Erythroblast (primary cell): Measurements from ENCODE around the gene ATP13A4.

Experiments used
- DNase-seq, 2 experiments: peaks; one replicate each; lab custom pipeline; 2025; lab: John Stamatoyannopoulos, UW
- GATA1 ChIP-seq: IDR thresholded peaks from 2 replicates; pipeline ENCODE4 v1.6.1; 2011; ENCODE audit warnings: low read depth, mild to moderate bottlenecking, control low read depth, low read length, moderate library complexity
- POLR2A ChIP-seq: IDR thresholded peaks from 2 replicates; pipeline ENCODE4 v1.6.1; 2011; ENCODE audit warnings: mild to moderate bottlenecking, low read length

ATP13A4 gene

GRCh38 chr3:193377591-193377990 is 177.1 kb downstream of the ATP13A4 start:
- DNase-seq = no peak
- TF ChIP-seq POLR2A = no peak

DNA sequence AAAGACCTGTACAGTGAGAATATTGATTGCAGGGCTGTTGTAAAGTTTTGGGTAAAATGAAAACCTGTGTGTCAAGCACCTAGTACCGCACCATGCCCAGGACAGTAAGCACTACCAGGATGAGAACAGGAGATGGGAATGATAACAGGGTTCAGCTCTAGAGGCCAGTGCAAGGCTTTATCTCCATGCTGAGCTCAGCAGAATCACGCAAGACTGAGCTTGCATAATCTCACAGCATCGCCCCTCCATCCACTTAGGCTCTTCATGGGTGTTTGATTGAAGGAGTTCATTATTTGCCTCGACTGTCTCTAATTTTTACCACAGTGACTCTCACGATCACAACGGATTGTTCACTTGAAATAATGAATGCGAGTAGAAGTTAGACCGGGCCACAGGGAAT is 179.1 kb downstream of the ATP13A4 start:
- no peak for TF ChIP-seq GATA1
- no peak for TF ChIP-seq POLR2A
- DNase-seq = no peak

DNA sequence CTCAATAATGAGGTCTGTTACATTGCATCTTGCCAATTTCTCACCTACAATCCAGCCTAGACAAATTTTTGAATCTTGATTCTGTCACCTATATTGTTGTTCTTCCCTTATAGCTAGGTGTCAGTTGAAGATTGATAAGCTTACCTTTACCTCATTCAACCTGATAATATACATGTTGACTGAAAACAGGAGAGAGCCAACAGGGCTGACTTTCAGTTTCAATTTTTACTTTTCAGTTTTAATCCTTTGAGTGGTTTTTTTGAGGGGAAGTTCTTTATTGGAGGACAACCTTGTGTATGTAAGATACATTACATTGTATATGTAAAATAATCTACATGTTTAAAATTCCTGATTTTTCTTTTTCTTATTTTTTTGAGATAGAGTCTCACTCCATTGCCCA is 181.9 kb downstream of the ATP13A4 start:
- no peak for DNase-seq

GRCh38 chr3:193367868-193368267 is 186.8 kb downstream of the ATP13A4 start:
- TF ChIP-seq GATA1 (no peak), POLR2A (no peak)
- DNase-seq = no peak

More for the DNA sequence above, 181.9 kb downstream of the ATP13A4 start:
- TF ChIP-seq GATA1 = no peak
- TF ChIP-seq POLR2A = no peak

GRCh38 chr3:193357291-193357690 is 197.4 kb downstream of the ATP13A4 start:
- TF ChIP-seq POLR2A (no peak), GATA1 (no peak)
- DNase-seq = no peak

DNA sequence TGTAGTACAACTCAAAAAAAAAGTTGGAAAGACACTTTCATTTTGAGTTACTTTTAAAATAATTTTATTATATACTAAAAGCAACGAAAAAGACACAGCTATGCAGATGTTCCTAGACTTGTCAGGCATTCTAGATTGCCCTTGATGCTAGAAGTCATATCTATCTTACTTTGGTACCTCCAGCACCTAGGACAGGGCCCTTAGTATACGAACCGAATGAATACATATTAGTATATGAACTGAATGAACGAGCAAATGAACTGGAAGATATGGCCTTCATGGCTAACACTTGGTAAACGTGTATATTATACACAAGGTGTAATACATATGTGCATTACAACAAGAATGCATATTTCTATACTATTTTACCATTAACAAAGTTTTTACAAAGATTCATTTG is 200.3 kb downstream of the ATP13A4 start:
- no peak for DNase-seq
- TF ChIP-seq GATA1 (no peak), POLR2A (no peak)
